PFSK-1 (cell line): Measurements from ENCODE around the gene CCS.

ENCODE experiments used
- FOXP2 ChIP-seq: optimal IDR thresholded peaks from 2 replicates; pipeline ENCODE3; 2011; ENCODE audit warnings: borderline replicate concordance, control low read depth, inconsistent platforms; ENCODE audit not compliant: insufficient read depth; ENCODE audit errors: extremely low read length, extremely low read depth
- POLR2AphosphoS5 ChIP-seq: IDR thresholded peaks from 2 replicates; pipeline ENCODE4 v1.6.1; 2012; ENCODE audit warnings: low read depth, mild to moderate bottlenecking, control low read depth, low read length, moderate library complexity
- SIN3A ChIP-seq: IDR thresholded peaks from 2 replicates; pipeline ENCODE4 v1.6.1; 2012; ENCODE audit warnings: mild to moderate bottlenecking, low read length, moderate library complexity, borderline replicate concordance; ENCODE audit not compliant: insufficient read depth
- TAF1 ChIP-seq: IDR thresholded peaks from 2 replicates; pipeline ENCODE4 v1.6.1; 2012; ENCODE audit warnings: low read length, control low read depth, borderline replicate concordance; ENCODE audit not compliant: insufficient read depth
- TF ChIP-seq, protein P1 (sequence below), 2 experiments: IDR thresholded peaks; 2 replicates each; pipeline versions ENCODE4 v1.6.1 to v1.8.0; 2011 to 2012; ENCODE audit warnings: low read depth in 2 of 2, low read length in 2 of 2, control low read depth in 1 of 2, inconsistent platforms in 1 of 2, mild to moderate bottlenecking in 1 of 2, moderate library complexity in 1 of 2; ENCODE audit not compliant: insufficient read depth in 1 of 2

- TF ChIP-seq, protein P1, sequence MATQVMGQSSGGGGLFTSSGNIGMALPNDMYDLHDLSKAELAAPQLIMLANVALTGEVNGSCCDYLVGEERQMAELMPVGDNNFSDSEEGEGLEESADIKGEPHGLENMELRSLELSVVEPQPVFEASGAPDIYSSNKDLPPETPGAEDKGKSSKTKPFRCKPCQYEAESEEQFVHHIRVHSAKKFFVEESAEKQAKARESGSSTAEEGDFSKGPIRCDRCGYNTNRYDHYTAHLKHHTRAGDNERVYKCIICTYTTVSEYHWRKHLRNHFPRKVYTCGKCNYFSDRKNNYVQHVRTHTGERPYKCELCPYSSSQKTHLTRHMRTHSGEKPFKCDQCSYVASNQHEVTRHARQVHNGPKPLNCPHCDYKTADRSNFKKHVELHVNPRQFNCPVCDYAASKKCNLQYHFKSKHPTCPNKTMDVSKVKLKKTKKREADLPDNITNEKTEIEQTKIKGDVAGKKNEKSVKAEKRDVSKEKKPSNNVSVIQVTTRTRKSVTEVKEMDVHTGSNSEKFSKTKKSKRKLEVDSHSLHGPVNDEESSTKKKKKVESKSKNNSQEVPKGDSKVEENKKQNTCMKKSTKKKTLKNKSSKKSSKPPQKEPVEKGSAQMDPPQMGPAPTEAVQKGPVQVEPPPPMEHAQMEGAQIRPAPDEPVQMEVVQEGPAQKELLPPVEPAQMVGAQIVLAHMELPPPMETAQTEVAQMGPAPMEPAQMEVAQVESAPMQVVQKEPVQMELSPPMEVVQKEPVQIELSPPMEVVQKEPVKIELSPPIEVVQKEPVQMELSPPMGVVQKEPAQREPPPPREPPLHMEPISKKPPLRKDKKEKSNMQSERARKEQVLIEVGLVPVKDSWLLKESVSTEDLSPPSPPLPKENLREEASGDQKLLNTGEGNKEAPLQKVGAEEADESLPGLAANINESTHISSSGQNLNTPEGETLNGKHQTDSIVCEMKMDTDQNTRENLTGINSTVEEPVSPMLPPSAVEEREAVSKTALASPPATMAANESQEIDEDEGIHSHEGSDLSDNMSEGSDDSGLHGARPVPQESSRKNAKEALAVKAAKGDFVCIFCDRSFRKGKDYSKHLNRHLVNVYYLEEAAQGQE (IDR thresholded peaks at IDR 0.05; ENCODE audit: insufficient read depth in 1 of 2, low read depth in 2 of 2, low read length in 2 of 2): no peak
- no peak for TF ChIP-seq POLR2AphosphoS5
- TF ChIP-seq TAF1: no peak
- no peak for TF ChIP-seq SIN3A
- TF ChIP-seq FOXP2: no peak
Measured at GRCh38 chr11:66566221-66566620, 26.8 kb upstream of the CCS start.
